ENCODE results near the gene B3GALT4.
"Not testable (repeated sequence)": the region's sequence is repeated elsewhere in the genome, so short reads cannot be mapped to it uniquely, and the experiment has no call there.

The B3GALT4 gene

GRCh38 chr6:33279971-33280511 lies 3.1 kb downstream of the B3GALT4 start:
- WGBS, 2 experiments (ENCODE audit: insufficient coverage in 2 of 2) = 83 to 90% methylated on average over 1 to 2 of the region's 5 CpGs
- Histone ChIP-seq H3K27ac (ENCODE audit: low read depth, low read length, severe bottlenecking) (no peak overlapping the region), H3K4me1 (ENCODE audit: control insufficient read depth, insufficient read depth, low read length, poor library complexity, severe bottlenecking) (peaks cover 20% of the 10 kb centered on the region), H3K4me3 (ENCODE audit: extremely low read depth, insufficient read depth, low read length, poor library complexity, severe bottlenecking) (no peak overlapping the region), H3K36me3 (ENCODE audit: control insufficient read depth, insufficient read depth, low read length) (peaks cover 83% of the 10 kb centered on the region), H3K9me3 (ENCODE audit: control insufficient read depth, low read length) (no peaks in the 10 kb centered on the region)

GRCh38 chr6:33280539-33280938 lies 3.6 kb downstream of the B3GALT4 start:
- H3K9me3 ChIP-seq (ENCODE audit: control insufficient read depth, low read length) = no peaks in the 10 kb centered on the region
- H3K36me3 ChIP-seq (ENCODE audit: control insufficient read depth, insufficient read depth, low read length) = peaks cover 80% of the 10 kb centered on the region
- H3K4me3 ChIP-seq (ENCODE audit: extremely low read depth, insufficient read depth, low read length, poor library complexity, severe bottlenecking) = no peak overlapping the region
- H3K4me1 ChIP-seq (ENCODE audit: control insufficient read depth, insufficient read depth, low read length, poor library complexity, severe bottlenecking) = peaks cover 15% of the 10 kb centered on the region
- no peak overlapping the region for H3K27ac ChIP-seq (ENCODE audit: low read depth, low read length, severe bottlenecking)
- WGBS, 2 experiments (ENCODE audit: insufficient coverage in 2 of 2) = 94 to 98% methylated on average over 6 of the region's 6 CpGs

GRCh38 chr6:33285214-33285613 lies 8.3 kb downstream of the B3GALT4 start:
- H3K27ac ChIP-seq (ENCODE audit: low read depth, low read length, severe bottlenecking); H3K4me1 ChIP-seq (ENCODE audit: control insufficient read depth, insufficient read depth, low read length, poor library complexity, severe bottlenecking); H3K9me3 ChIP-seq (ENCODE audit: control insufficient read depth, low read length); H3K4me3 ChIP-seq (ENCODE audit: extremely low read depth, insufficient read depth, low read length, poor library complexity, severe bottlenecking): not testable (repeated sequence)
- peaks cover 69% of the 10 kb centered on the region for H3K36me3 ChIP-seq (ENCODE audit: control insufficient read depth, insufficient read depth, low read length)
- 92 to 100% methylated on average over 2 to 3 of the region's 4 CpGs for WGBS, 2 experiments (ENCODE audit: insufficient coverage in 2 of 2)

GRCh38 chr6:33286946-33287914 lies 10.3 kb downstream of the B3GALT4 start:
- Histone ChIP-seq H3K9me3 (ENCODE audit: control insufficient read depth, low read length) (no peaks in the 10 kb centered on the region), H3K4me1 (ENCODE audit: control insufficient read depth, insufficient read depth, low read length, poor library complexity, severe bottlenecking) (peaks cover 16% of the 10 kb centered on the region), H3K36me3 (ENCODE audit: control insufficient read depth, insufficient read depth, low read length) (peaks cover 68% of the 10 kb centered on the region), H3K4me3 (ENCODE audit: extremely low read depth, insufficient read depth, low read length, poor library complexity, severe bottlenecking) (no peak overlapping the region), H3K27ac (ENCODE audit: low read depth, low read length, severe bottlenecking) (no peak overlapping the region)
- 93 to 94% methylated on average over 12 to 18 of the region's 22 CpGs for WGBS, 2 experiments (ENCODE audit: insufficient coverage in 2 of 2)

GRCh38 chr6:33288141-33288920 lies 11.4 kb downstream of the B3GALT4 start:
- 11 to 21% methylated on average over 9 to 12 of the region's 21 CpGs for whole genome bisulfite sequencing, 2 experiments (ENCODE audit: insufficient coverage in 2 of 2)
- Histone ChIP-seq H3K4me3 (ENCODE audit: extremely low read depth, insufficient read depth, low read length, poor library complexity, severe bottlenecking) (peak overlapping the region; percentile 85), H3K9me3 (ENCODE audit: control insufficient read depth, low read length) (no peaks in the 10 kb centered on the region), H3K4me1 (ENCODE audit: control insufficient read depth, insufficient read depth, low read length, poor library complexity, severe bottlenecking) (peaks cover 16% of the 10 kb centered on the region), H3K27ac (ENCODE audit: low read depth, low read length, severe bottlenecking) (no peak overlapping the region), H3K36me3 (ENCODE audit: control insufficient read depth, insufficient read depth, low read length) (peaks cover 70% of the 10 kb centered on the region)

- H3K27ac ChIP-seq (ENCODE audit: low read depth, low read length, severe bottlenecking) = no peak within 1 kb of the TSS
- peak within 1 kb of the TSS; percentile 85 for H3K4me3 ChIP-seq (ENCODE audit: extremely low read depth, insufficient read depth, low read length, poor library complexity, severe bottlenecking)
- H3K4me1 ChIP-seq (ENCODE audit: control insufficient read depth, insufficient read depth, low read length, poor library complexity, severe bottlenecking) = peaks cover 16% of the 10 kb centered on the region
- WGBS, 2 experiments (ENCODE audit: insufficient coverage in 2 of 2) = 0 to 1% methylated on average over 32 to 38 of the region's 43 CpGs
- peaks cover 70% of the 10 kb centered on the region for H3K36me3 ChIP-seq (ENCODE audit: control insufficient read depth, insufficient read depth, low read length)
- no peaks in the 10 kb centered on the region for H3K9me3 ChIP-seq (ENCODE audit: control insufficient read depth, low read length)
These were observed 12.2 kb downstream of the B3GALT4 start, which contains the start of the genes PFDN6 and WDR46 for GRCh38 chr6:33288921-33289783. Gene PFDN6, plus strand, starts transcription at chr6:33289601. Its CDS starts 256 bp downstream, at chr6:33289857. Gene WDR46, minus strand, starts transcription at chr6:33289239. Its CDS starts 69 bp downstream, at chr6:33289170.

- WGBS, 2 experiments (ENCODE audit: insufficient coverage in 2 of 2) = 0 to 3% methylated on average over 6 to 7 of the region's 14 CpGs
- Histone ChIP-seq H3K4me3 (ENCODE audit: extremely low read depth, insufficient read depth, low read length, poor library complexity, severe bottlenecking) (peak overlapping the region; percentile 85), H3K9me3 (ENCODE audit: control insufficient read depth, low read length) (no peaks in the 10 kb centered on the region), H3K36me3 (ENCODE audit: control insufficient read depth, insufficient read depth, low read length) (peaks cover 69% of the 10 kb centered on the region), H3K4me1 (ENCODE audit: control insufficient read depth, insufficient read depth, low read length, poor library complexity, severe bottlenecking) (peaks cover 16% of the 10 kb centered on the region), H3K27ac (ENCODE audit: low read depth, low read length, severe bottlenecking) (no peak overlapping the region)
These were observed 12.9 kb downstream of the B3GALT4 start for GRCh38 chr6:33289784-33290315.

GRCh38 chr6:33290459-33290858 lies 13.5 kb downstream of the B3GALT4 start:
- peaks cover 16% of the 10 kb centered on the region for H3K4me1 ChIP-seq (ENCODE audit: control insufficient read depth, insufficient read depth, low read length, poor library complexity, severe bottlenecking)
- H3K4me3 ChIP-seq (ENCODE audit: extremely low read depth, insufficient read depth, low read length, poor library complexity, severe bottlenecking) = peak overlapping the region; percentile 85
- no peaks in the 10 kb centered on the region for H3K9me3 ChIP-seq (ENCODE audit: control insufficient read depth, low read length)
- H3K27ac ChIP-seq (ENCODE audit: low read depth, low read length, severe bottlenecking) = no peak overlapping the region
- WGBS, 2 experiments (ENCODE audit: insufficient coverage in 2 of 2) = 65 to 88% methylated on average over 2 to 3 of the region's 7 CpGs
- peaks cover 70% of the 10 kb centered on the region for H3K36me3 ChIP-seq (ENCODE audit: control insufficient read depth, insufficient read depth, low read length)

- WGBS, 2 experiments (ENCODE audit: insufficient coverage in 2 of 2) = 89 to 92% methylated on average over 7 to 10 of the region's 16 CpGs
- no peaks in the 10 kb centered on the region for H3K9me3 ChIP-seq (ENCODE audit: control insufficient read depth, low read length)
- H3K27ac ChIP-seq (ENCODE audit: low read depth, low read length, severe bottlenecking) = no peak overlapping the region
- no peak overlapping the region for H3K4me3 ChIP-seq (ENCODE audit: extremely low read depth, insufficient read depth, low read length, poor library complexity, severe bottlenecking)
- peaks cover 16% of the 10 kb centered on the region for H3K4me1 ChIP-seq (ENCODE audit: control insufficient read depth, insufficient read depth, low read length, poor library complexity, severe bottlenecking)
- H3K36me3 ChIP-seq (ENCODE audit: control insufficient read depth, insufficient read depth, low read length) = peaks cover 56% of the 10 kb centered on the region
These were observed 16.2 kb downstream of the B3GALT4 start for GRCh38 chr6:33292996-33293682.

All from mesodermal cell (in vitro differentiated cells).